GM18858 (cell line): Measurements from ENCODE around the gene MBOAT1.

Experiments
- ATAC-seq: cut with Tn5 transposase; IDR thresholded peaks from one replicate; pipeline ENCODE4 v1.9.1; 2021; ENCODE audit not compliant: unreplicated experiment

Gene MBOAT1

DNA sequence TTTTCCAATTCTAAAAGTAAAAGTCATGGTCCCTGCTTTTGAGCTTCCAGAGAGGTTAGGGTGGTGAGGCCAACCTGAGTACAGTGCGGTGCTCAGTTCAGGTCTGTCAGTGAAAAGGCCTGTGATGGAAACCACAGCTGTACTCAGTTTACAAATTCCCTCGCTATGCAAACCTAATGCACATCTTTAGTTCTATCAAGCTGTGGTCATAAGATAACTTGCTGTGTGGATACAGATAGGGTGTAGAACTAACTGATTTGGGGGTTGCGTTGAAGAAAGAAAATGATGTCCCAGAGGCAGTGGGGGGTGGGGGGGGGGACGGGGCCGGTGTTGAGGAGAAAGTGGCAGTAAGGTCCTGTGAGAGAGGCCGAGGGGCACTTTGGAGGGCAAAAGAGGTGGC is 22.8 kb upstream of the MBOAT1 start:
- no peak for ATAC-seq

GRCh38 chr6:20234136-20234535 is 21.9 kb upstream of the MBOAT1 start:
- ATAC-seq: no peak

GRCh38 chr6:20233007-20233730 is 20.9 kb upstream of the MBOAT1 start:
- ATAC-seq: no peak

DNA sequence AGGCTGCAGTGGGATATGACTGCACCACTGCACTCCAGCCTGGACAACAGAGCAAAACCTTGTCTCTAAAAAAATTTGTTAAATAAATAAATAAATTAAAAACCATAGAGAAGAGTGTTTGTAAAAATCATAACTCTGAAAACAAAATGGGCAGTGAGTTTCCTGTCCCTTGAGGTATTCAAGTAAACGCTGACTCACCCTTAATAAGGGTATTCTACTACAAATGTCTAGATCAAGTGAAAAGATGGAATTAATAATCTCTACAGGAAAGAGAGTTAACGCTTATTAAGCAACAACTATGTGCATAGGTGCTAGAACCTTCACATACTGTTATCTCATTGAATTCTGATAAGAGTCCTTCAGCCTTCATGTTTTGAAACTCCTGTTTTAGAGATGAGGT is 19.9 kb upstream of the MBOAT1 start:
- no peak for ATAC-seq

GRCh38 chr6:20230401-20231119 is 18.3 kb upstream of the MBOAT1 start:
- no peak for ATAC-seq

DNA sequence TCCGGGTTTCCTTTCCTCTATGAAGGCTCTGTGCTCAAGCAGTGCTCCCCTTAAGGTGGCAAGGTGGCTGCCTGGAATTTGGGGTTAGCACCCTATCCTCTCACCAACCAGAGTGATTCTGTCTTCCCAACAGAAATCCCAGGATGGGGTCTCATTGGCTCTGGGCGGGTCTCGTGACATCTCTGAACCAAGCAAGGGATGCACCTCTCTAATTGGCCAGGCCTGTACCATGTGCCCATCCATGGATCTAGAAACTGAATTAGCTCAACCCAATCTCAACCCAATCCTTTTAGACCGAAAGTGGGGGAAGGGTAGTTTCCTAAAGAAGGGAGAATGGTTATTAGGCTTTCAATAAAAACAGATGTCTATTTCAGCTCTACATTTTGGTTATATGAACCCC is 17.6 kb upstream of the MBOAT1 start:
- no peak for ATAC-seq

- ATAC-seq: no peak
Measured at GRCh38 chr6:20227350-20227749, 15.1 kb upstream of the MBOAT1 start.

DNA sequence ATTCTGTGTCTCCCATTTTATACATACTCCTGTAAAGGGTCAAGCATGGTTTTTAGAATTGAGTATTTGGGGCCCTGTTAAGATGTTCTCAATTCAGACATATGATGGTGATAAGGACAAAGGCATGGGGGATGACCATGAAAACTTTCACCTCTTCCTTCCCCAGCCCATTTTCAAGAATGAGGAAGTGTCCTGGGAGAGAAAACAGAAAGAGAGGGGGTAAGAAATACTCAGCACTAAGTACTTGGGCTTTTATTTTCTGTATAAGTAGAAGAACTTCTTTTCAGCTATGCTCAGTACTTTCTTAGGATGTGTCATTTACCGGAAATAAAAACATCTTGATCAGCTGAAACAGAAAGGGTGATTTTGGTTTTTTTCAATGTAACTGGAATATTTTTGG is 10.9 kb upstream of the MBOAT1 start:
- no peak for ATAC-seq

DNA sequence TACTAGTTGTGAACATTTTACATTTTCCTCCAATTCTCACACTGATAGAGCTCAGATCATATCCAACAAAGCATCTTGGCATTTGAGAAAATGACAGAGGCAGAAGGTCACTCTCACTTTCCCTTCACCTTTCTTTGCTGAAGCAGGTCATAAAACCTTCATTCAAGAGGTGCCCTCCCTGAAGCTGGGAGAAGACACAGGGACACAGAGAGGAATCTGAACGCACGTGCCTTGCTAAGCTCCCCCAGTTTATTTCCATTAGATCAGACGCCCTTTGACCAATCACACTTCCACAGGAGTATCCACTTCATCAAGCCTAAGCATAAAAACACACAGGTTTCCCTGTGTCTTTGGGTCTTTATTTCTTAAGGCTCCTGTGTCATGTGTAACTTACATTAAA is 9.2 kb upstream of the MBOAT1 start:
- ATAC-seq: no peak

DNA sequence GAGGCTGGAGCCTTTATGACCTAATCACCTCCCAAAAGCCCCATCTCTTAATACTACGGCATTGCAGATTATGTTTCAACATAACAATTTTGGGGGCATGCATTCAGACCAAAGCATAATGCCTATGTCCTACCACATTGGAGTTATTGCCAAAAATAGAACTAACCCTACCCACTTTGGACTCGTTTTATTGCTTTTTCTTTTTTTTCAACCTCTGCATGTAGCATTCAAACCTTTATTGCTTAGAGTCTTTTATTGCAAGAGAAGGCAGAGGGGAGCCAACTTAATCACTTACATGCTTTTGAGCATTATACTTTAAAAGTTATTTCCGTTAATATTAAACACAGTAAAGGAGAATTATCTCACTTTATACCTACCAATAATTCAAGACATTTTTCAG is 8.1 kb upstream of the MBOAT1 start:
- no peak for ATAC-seq

- no peak for ATAC-seq
Measured at GRCh38 chr6:20217891-20218290, 5.6 kb upstream of the MBOAT1 start.

DNA sequence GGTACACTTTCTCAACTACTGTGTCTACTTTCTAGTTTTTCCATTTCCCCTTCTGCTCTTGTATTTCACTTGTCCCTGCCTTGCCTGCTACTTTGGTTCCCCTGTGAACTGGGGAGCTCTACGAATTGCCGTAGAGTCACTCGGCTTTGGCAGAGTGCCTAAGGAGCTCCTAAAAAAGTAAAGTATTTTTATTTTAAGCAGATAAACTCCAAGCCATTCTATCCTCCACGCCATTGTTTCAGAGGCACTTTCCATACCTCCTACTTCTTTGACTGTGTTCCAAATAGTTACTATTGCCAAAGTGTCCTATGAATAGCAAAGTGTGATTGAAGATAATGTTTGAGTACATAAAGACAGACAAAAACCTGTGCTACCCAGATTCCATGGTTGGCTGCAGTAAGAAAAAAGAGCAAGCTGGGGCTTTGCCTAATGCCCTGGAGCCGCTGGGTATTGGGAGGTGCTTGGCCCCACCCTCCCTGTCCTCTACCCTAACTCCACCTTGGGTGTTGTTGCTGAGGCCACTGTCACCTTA is 5.1 kb upstream of the MBOAT1 start:
- no peak for ATAC-seq

DNA sequence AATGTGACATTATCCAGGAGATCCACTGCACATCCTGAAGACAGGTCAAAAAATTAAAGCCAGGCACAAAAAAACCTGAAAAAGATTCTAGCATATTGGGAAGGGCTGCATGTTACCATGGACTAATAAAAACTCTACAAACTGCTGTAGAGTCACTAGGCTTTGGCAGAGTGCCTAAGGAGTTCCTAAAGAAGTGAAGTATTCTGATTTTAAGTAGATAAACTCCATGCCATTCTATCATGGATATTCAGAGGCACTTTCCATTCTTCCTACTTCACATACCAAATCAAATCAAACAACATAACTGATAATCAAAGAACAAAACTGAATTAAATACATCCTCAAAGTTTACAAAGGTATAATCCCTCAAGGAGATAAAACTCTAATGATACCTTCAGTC is 3.0 kb upstream of the MBOAT1 start:
- no peak for ATAC-seq

- ATAC-seq: no peak
Measured at GRCh38 chr6:20213271-20213798, 1.1 kb upstream of the MBOAT1 start.

- no peak for ATAC-seq
Measured at GRCh38 chr6:20211941-20212391, 303 bp downstream of the MBOAT1 start.

- ATAC-seq: no peak
Measured at GRCh38 chr6:20211037-20211940, 980 bp downstream of the MBOAT1 start.

DNA sequence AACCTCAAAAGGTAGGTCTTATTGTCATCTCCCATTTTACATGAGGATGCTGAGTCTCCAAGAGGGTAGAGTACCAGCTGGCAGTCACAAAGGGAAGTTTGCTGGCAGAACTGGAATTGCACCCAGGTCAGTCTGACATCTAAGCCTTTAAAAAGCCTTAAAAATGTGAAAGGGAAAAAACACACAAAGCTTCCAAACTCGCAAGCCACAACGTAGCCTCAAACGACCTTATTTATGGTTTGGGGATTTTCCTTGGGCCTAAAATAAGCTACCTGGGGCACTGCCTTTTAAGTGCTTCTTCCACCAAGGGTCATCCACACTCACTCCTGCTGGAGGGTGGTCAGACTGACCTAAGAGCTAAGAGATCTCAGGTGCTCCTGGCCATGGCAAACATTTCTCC is 2.1 kb downstream of the MBOAT1 start:
- ATAC-seq: no peak

DNA sequence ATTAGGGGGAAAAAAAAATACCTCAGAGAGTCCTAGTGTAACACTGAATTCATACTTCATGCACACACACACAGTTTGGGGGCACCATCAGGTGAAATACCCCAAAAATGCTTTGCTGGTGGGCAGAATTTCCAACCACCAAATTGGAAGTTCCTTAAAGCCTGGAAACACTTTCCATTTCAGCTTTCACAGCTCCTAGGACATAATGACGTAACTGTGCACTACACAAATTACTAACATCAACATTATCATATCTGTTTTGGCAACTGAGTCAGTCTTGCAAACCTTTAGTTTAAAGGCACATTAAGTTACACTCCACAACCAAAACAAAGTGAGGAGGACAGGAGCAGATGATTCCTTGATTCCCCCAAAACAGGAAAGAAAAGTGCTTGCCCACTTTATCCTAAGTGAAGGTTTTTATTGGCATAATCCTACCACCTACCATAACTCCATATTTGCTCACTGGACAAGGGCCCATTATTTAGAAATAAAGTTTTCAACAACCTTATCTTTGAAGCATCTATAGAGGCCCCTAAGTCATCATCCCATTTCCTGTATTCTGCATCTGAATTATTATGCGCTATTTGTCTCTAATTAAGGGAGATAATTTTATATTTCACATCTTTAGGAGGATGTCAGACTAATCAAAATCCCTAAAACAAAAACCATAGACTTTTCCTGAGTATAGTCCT is 3.4 kb downstream of the MBOAT1 start:
- ATAC-seq: no peak

DNA sequence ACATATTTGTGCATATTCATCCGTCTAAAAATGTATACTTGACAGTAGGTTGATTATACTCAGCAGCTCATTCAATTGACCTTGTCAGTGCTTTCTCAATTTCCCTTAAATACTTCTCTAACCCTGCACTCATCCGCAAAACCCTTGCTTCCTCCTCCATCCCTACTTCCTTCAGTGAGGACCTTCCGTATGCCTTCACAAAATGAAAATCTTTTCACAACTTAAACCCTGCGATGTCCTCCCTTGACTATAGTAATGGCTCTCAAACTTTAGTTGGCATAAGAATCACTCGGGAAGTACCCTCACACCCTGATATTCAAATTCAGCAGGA is 5.2 kb downstream of the MBOAT1 start:
- ATAC-seq: no peak

DNA sequence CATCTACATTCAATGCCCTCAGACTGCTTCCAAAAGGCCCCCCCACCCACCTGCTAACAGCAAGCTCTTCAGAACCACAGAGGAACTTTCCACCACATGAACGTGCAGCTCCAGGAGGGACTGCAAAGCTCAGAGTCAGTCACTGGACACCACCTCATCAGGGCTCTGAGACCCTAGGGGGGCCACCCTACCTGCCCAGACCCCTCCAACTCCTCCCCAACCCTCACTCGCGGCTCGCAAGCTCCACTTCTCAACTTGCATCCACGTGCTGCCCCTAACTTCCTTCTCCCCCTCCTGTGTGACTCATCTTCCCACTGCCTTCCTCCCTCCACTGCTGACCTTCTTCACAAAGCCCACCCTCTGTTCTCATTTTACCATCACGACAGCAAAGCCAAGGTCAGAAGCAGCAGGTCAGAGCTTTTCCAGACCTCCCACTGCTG is 6.5 kb downstream of the MBOAT1 start:
- ATAC-seq: no peak

DNA sequence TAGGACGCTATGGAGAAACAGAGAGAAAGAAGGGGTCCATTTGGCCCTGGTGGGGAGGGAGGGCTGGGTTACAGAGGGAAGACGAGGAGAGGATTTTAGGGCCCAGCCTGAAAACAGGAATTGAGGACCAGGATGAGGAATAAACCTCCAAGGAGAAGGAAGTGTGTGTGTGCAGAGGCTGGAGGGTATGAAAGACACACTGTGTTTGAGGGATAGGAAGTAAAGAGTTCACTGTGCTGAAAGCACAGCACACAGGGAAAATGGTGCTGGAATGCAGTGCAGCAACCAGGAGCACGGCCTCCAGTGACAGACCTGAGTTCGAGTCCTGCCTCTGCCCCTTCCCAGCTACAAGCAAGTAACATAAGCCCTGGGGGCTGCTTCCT is 7.8 kb downstream of the MBOAT1 start:
- ATAC-seq: no peak
